GM12865 (cell line): ENCODE measurements around the gene KCNA2.

Experiments
- DNase-seq: peaks from one replicate; pipeline ENCODE4 v3.0.0; 2010; ENCODE audit warnings: low read depth
- H3K4me3 ChIP-seq: 2 replicates; pipeline ENCODE4 v1.5.1; 2011; ENCODE audit warnings: mild to moderate bottlenecking, low read depth, low read length, control low read depth
- TF ChIP-seq, protein P1 (sequence below): IDR thresholded peaks from 2 replicates; pipeline ENCODE4 v1.5.1; 2011; ENCODE audit warnings: low read length, control low read depth, low read depth, inconsistent platforms; ENCODE audit not compliant: insufficient read depth; ENCODE audit errors: missing control alignments

The KCNA2 gene

DNA sequence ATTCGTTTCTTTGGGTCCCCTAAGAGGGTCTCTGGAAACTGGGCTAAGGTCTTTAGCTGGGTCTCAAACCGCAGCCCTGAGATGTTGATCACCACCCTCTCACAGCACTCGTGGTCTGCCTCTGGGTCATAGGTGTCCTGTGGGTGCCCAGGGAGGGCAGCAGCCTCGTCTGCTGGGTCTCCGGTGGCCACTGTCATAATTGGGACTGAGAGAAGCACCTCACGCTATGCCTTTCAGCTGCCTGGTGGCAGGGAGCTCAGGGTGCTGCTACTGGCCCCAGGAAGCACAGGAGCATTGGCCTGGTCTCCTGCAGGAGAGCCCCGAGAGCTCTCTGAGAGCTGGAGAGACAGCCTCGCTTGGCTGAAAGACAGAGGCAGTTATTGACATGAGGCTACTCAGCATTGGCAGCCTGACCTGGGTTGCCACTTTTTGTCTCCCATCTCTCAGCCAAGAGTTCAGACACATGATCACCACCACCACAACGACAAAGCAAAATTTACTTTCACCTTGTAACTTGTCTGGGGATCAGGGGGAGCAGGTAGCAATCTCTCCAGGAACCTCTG lies 1.5 kb downstream of the KCNA2 start:
- TF ChIP-seq, protein P1, sequence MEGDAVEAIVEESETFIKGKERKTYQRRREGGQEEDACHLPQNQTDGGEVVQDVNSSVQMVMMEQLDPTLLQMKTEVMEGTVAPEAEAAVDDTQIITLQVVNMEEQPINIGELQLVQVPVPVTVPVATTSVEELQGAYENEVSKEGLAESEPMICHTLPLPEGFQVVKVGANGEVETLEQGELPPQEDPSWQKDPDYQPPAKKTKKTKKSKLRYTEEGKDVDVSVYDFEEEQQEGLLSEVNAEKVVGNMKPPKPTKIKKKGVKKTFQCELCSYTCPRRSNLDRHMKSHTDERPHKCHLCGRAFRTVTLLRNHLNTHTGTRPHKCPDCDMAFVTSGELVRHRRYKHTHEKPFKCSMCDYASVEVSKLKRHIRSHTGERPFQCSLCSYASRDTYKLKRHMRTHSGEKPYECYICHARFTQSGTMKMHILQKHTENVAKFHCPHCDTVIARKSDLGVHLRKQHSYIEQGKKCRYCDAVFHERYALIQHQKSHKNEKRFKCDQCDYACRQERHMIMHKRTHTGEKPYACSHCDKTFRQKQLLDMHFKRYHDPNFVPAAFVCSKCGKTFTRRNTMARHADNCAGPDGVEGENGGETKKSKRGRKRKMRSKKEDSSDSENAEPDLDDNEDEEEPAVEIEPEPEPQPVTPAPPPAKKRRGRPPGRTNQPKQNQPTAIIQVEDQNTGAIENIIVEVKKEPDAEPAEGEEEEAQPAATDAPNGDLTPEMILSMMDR, result no peak
- DNase-seq, result no peak
- no peak overlapping the region for H3K4me3 ChIP-seq

DNA sequence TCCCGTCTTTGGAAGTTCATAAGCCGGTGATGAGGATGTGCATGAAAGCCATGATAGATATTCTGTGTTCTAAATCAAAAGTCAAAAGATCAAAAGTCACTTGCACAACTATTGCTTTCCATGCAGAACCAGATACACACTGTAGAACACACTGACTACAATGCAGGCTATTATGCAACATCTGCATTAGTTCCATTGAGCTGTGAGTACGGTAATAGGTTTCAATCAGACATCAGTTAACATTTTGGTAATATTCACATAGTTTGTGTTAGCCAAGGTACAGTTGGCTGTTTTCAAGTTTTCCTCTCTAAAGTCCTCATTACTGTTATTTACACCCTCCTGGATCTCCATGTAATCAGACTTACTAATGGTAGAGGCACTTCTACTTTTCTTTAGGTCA lies 3.1 kb downstream of the KCNA2 start:
- no peak for DNase-seq
- H3K4me3 ChIP-seq, result no peak overlapping the region
- TF ChIP-seq, protein P1, result no peak

DNA sequence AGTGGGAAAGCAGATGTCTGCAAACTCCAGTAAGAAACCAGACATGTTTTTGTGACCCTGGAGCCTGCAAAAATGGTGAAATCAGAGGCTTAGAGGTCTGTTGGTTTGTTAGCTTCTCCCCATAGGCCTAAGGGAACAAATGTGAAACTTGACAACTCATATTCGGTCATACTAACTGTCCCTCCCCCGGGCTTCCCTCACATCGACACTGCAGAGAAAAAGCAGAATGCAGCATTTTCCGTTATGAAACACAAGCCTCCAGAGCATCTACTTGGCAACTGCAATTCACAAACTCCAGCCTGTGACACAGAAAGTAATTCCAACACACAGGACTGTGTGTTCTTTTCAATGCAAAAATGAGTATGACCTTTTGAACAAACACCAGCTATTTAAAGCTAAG lies 3.7 kb downstream of the KCNA2 start:
- no peak for DNase-seq
- H3K4me3 ChIP-seq, result no peak overlapping the region
- TF ChIP-seq, protein P1, result no peak

DNA sequence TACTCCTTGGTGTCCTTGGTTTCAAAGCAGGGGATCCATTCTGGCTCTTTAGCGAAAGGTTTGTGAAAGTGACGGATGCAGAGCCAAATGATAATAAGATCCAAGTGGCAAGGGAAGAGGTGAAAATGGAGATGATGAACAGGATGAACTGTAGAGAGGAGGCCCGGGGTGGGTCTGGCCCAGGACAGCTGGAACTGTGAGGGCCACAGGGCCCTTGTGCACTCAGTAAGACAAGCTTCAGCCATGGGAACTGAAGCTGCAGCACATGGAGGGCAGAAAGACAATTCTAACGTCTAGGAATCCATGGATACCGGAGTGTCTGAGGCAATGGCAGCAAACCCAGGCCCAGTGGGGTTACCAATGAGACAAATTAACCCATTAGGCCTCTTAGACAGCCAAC lies 4.8 kb downstream of the KCNA2 start:
- H3K4me3 ChIP-seq, result no peak overlapping the region
- TF ChIP-seq, protein P1, result no peak
- no peak for DNase-seq

DNA sequence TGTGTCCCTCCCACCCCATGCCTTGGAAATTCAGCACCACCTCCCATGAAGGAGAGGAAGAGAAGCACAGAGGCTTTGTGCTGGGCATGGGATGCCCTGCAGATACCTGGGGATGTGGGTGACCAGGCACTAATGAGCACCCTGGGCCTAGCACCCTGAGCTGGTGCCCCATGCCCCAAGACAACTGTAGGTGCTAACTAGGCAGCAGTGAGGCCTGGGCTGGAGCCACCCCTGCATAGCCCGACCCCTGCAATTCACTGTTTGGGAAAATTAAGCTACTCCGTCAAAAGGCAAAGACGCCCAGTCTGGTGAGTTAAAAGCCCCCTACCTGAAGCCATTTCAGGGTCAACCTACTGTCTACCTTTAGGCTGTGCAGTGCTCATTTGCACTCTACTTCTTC lies 5.4 kb downstream of the KCNA2 start:
- H3K4me3 ChIP-seq, result no peak overlapping the region
- TF ChIP-seq, protein P1, result no peak

DNA sequence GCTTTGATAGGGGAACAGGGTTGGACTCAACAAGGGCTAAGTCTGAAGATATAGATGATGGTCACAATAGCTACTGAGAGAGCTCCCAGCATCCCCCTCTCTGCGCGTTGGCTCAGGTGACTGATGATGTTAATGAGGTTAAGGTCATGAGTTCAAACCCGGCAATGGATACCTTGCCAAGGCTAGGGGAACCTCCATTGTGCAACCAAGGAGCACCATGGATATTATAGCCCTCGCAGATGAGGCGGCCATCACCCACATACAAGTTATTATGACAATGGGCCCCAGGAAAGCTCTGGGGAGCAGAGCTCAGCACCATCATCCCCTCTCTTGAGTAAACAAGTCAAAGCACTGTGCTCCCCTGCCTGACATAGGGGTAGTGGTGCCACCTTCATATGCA lies 8.2 kb downstream of the KCNA2 start:
- TF ChIP-seq, protein P1, result no peak
- no peak for DNase-seq
- no peak overlapping the region for H3K4me3 ChIP-seq

More for the DNA sequence above, 5.4 kb downstream of the KCNA2 start:
- DNase-seq, result no peak

DNA sequence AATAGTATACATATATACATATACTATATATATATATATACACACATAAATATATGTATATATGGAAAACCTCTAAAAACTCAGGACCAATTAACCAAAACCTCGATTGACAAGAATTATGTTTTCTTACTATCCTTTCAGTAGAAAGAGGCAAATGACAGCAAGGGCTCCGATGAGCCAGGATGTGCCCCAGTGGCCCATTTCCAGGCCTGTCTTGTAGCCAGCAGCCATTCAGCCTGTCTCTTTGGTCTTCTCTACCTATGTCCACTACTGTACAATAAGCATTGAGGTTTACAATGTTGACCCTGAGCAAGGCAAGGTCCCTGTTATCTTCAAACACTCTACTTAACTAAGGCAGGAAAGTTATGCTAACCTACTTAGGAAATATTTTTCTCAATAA lies 9.8 kb downstream of the KCNA2 start:
- no peak for DNase-seq
- no peak overlapping the region for H3K4me3 ChIP-seq
- TF ChIP-seq, protein P1, result no peak
